SU-DHL-6 (cell line): ENCODE measurements around the gene CMTM8.

Source experiments
- H2AFZ ChIP-seq: fragments of 200-600 bp; sonication (generic); 2 replicates; pipeline ENCODE4 v1.6.1; 2014; ENCODE audit warnings: low read depth, mild to moderate bottlenecking, moderate library complexity, mixed read lengths, antibody characterized with exemption, low read length; ENCODE audit not compliant: severe bottlenecking
- H3F3A ChIP-seq: fragments of 200-600 bp; shearing (Covaris generic); 2 replicates; pipeline ENCODE4 v1.6.0; 2016; ENCODE audit warnings: antibody characterized with exemption, mild to moderate bottlenecking; ENCODE audit not compliant: insufficient read depth
- H3K27ac ChIP-seq: fragments of 200-600 bp; sonication (generic); 2 replicates; pipeline ENCODE4 v1.5.1; 2016; ENCODE audit warnings: low read depth, mild to moderate bottlenecking, low read length, moderate library complexity, mixed read lengths
- H3K27me3 ChIP-seq: fragments of 200-600 bp; sonication (generic), shearing (Covaris generic); 2 replicates; pipeline ENCODE4 v1.6.0; 2014; ENCODE audit warnings: mild to moderate bottlenecking, low read length
- H3K36me3 ChIP-seq: fragments of 200-600 bp; sonication (generic); 2 replicates; pipeline ENCODE4 v1.6.1; 2014; ENCODE audit warnings: mild to moderate bottlenecking, low read length, mixed read lengths
- H3K4me2 ChIP-seq: fragments of 300-600, 200-600 bp; shearing (Covaris generic), sonication (generic); 2 replicates; pipeline ENCODE4 v1.6.0; 2014; ENCODE audit warnings: low read length, low read depth, mild to moderate bottlenecking; ENCODE audit not compliant: poor library complexity, severe bottlenecking
- H3K4me3 ChIP-seq: fragments of 200-600 bp; sonication (generic); 2 replicates; pipeline ENCODE4 v1.5.1; 2014; ENCODE audit warnings: antibody characterized with exemption, low read length, mild to moderate bottlenecking, mixed read lengths; ENCODE audit not compliant: insufficient read depth, poor library complexity, severe bottlenecking
- H3K79me2 ChIP-seq: fragments of 200-600 bp; sonication (generic); 2 replicates; pipeline ENCODE4 v1.6.1; 2014; ENCODE audit warnings: mild to moderate bottlenecking, low read length, moderate library complexity; ENCODE audit not compliant: insufficient read depth
- H3K9ac ChIP-seq: fragments of 200-600 bp; sonication (generic); 2 replicates; pipeline ENCODE4 v1.7.0; 2014; ENCODE audit warnings: mild to moderate bottlenecking, low read length
- H3K9me2 ChIP-seq: fragments of 200-600 bp; sonication (generic); replicated peaks from 2 replicates; pipeline ENCODE4 v1.6.1; 2014; ENCODE audit warnings: low read length; ENCODE audit not compliant: insufficient read depth
- H3K9me3 ChIP-seq: fragments of 200-600 bp; sonication (generic); 2 replicates; pipeline ENCODE4 v1.6.1; 2014; ENCODE audit warnings: low read length, mixed read lengths; ENCODE audit not compliant: insufficient read depth
- H4K20me1 ChIP-seq: fragments of 200-600 bp; sonication (generic); 2 replicates; pipeline ENCODE4 v1.6.1; 2014; ENCODE audit warnings: low read depth, mild to moderate bottlenecking, antibody characterized with exemption, low read length, moderate library complexity, mixed read lengths
- CTCF ChIP-seq: fragments of 200-600 bp; sonication (generic); IDR thresholded peaks from one replicate; pipeline ENCODE4 v1.5.1; 2017; ENCODE audit warnings: antibody characterized with exemption, mild to moderate bottlenecking, low read length, moderate library complexity; ENCODE audit not compliant: insufficient read depth, poor library complexity, severe bottlenecking
- EZH2phosphoT487 ChIP-seq: fragments of 200-600 bp; sonication (generic), shearing (Covaris generic); conservative IDR thresholded peaks from 2 replicates; pipeline ENCODE4 v1.6.1; 2018; ENCODE audit warnings: mild to moderate bottlenecking, antibody characterized with exemption, low read length, moderate library complexity, mixed read lengths

CMTM8 gene

GRCh38 chr3:32398531-32398930 is 160.1 kb downstream of the CMTM8 start:
- Histone ChIP-seq H3K36me3 (no peaks in the 10 kb centered on the region), H3K4me2 (no peak overlapping the region), H4K20me1 (no peaks in the 10 kb centered on the region)

GRCh38 chr3:32399030-32399620 is 160.6 kb downstream of the CMTM8 start:
- Histone ChIP-seq H3K36me3 (no peaks in the 10 kb centered on the region), H3F3A (no peaks in the 10 kb centered on the region), H2AFZ (no peak overlapping the region), H3K79me2 (no peaks in the 10 kb centered on the region), H3K4me3 (no peak overlapping the region), H3K4me2 (no peak overlapping the region), H3K27me3 (no peaks in the 10 kb centered on the region), H3K9me2 (no peaks in the 10 kb centered on the region), H3K9ac (no peak overlapping the region), H3K9me3 (no peaks in the 10 kb centered on the region), H4K20me1 (no peaks in the 10 kb centered on the region), H3K27ac (no peak overlapping the region)
- TF ChIP-seq CTCF = no peak

More at GRCh38 chr3:32398531-32398930, 160.1 kb downstream of the CMTM8 start:
- Histone ChIP-seq H2AFZ (no peak overlapping the region), H3K27me3 (no peaks in the 10 kb centered on the region), H3K9me3 (no peaks in the 10 kb centered on the region), H3K9me2 (no peaks in the 10 kb centered on the region), H3K9ac (no peak overlapping the region), H3K4me3 (no peak overlapping the region), H3K79me2 (no peaks in the 10 kb centered on the region), H3F3A (no peaks in the 10 kb centered on the region), H3K27ac (no peak overlapping the region)
- no peak for TF ChIP-seq CTCF
- no peak for TF ChIP-seq EZH2phosphoT487

GRCh38 chr3:32401126-32401525 is 162.6 kb downstream of the CMTM8 start:
- TF ChIP-seq CTCF = no peak
- TF ChIP-seq EZH2phosphoT487 = no peak
- H3K79me2 ChIP-seq = no peaks in the 10 kb centered on the region
- no peak overlapping the region for H3K27ac ChIP-seq
- 0 out of 2 replicates have a peak overlapping the region, but pooled peaks have one; percentile 19 for H3K9ac ChIP-seq
- no peaks in the 10 kb centered on the region for H3K9me2 ChIP-seq
- H3K36me3 ChIP-seq = no peaks in the 10 kb centered on the region
- H3K27me3 ChIP-seq = no peaks in the 10 kb centered on the region
- no peaks in the 10 kb centered on the region for H3F3A ChIP-seq
- H4K20me1 ChIP-seq = no peaks in the 10 kb centered on the region
- H3K4me3 ChIP-seq = no peak overlapping the region
- no peaks in the 10 kb centered on the region for H3K9me3 ChIP-seq
- peak overlapping the region; percentile 45 for H3K4me2 ChIP-seq
- peak overlapping the region; percentile 94 for H2AFZ ChIP-seq
